Suppressor macrophage (primary cell): ENCODE results near the gene DNLZ.
"Not testable (repeated sequence)": the region's sequence is repeated elsewhere in the genome, so short reads cannot be mapped to it uniquely, and the experiment has no call there.

Experiments
- DNase-seq, 4 experiments: peaks; one replicate each; pipeline ENCODE4 v3.0.0-alpha.2; 2020 to 2022

DNLZ gene

DNA sequence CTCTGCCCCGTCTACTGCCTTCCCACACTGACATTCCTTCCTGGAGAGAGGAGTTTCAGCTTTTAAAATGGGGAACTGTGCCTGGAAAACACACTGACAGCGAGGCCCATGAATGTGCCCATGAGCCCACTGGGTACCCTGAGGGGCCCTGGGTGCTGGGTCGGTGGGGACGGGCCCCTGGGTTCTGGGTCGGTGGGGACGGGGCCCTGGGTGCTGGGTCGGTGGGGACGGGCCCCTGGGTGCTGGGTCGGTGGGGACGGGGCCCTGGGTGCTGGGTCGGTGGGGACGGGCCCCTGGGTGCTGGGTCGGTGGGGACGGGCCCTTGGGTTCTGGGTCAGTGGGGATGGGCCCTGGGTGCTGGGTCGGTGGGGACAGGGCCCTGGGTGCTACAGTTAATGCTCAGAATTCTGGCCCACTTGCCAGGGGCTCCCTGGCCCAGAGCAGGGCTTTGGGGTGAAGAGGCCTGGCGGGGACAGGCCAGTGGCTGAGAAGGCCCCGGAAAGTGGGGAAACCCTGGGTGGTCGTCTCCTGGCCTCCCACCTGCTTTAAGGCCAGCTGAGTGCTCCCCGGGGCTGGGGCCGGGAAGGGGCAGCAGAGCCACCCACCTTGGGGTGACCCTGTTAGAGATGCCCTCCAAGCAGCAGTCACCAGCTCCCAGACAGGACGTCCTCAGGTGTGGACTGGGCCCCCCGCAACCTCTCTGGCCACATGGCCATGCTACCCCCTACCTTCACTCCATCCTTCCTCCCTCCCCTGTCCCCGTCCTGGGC lies 33.7 kb downstream of the DNLZ start:
- DNase-seq, result no peak

DNA sequence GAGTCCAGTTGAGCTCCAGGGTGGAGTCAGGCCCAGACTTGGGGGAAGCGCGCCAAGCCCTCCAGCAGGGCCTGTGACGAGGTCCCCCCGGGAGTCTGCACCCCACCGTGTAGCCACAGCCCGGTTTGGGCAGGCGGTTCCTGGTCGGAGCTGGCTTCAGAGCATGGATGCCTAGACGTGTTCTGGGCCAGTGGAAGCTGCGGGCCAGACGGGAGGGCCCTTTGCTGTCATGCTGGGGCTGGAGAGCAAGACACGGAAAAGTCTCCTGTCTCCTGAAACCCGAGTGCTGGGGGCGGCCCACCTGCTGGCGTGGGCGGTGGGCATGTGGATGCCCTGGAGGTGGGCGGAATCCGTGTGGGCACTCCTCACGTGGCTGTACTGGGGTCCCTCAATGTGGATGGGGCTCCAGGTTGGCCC lies 34.3 kb downstream of the DNLZ start:
- DNase-seq, result no peak

DNA sequence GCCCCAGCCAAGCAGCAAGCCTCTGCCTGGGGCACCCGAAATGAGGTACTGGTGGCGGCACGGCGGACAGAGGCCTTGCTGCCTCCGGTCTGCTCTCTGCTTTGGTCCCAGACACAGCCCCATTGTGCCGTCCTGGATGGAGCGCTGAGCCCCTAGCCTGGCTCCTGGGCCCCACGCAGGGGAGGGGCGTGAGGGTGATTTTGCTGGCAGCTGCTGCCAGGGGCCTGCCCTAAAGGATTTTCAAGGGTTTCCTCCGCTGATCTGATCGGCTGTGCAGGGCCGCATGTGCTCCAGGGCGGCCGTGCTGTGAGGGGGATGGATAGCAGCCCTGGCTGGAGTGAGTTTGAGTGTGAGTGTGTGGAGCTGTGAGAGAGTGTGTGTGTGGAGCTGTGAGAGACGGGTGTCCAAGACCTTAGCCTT lies 34.9 kb downstream of the DNLZ start:
- DNase-seq, result peak in 2 of 4 experiments; percentile 15 to 36

DNA sequence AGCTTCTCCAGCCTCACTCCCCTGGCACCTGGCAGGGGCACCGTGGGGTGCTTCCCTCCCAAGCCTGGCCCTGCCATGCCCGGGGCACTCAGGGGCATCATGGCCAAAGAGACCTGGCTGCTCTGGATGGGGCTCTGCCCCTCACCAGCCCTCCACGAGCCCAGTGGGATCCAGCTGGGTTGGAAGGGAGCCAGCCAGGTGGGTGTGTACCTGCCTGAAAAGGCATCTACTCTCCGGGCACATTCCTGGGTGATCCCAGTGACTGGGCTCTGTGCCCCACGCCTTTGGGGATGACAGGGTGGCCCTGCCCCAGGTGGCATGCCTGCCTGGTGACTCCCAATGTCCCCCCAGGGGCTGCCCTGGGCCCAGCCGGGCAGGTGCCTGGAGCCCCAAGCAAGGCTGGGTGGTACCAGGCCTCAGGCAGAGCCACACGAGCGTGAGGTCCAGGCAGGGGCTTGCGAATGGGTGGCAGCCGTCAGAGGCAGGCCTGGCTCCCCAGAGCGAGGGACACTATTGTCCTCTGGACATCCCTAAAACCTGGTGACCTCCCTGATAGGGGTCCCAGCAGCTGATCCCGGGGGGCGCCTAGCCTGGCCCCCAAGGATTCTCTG lies 35.4 kb downstream of the DNLZ start:
- no peak for DNase-seq

DNA sequence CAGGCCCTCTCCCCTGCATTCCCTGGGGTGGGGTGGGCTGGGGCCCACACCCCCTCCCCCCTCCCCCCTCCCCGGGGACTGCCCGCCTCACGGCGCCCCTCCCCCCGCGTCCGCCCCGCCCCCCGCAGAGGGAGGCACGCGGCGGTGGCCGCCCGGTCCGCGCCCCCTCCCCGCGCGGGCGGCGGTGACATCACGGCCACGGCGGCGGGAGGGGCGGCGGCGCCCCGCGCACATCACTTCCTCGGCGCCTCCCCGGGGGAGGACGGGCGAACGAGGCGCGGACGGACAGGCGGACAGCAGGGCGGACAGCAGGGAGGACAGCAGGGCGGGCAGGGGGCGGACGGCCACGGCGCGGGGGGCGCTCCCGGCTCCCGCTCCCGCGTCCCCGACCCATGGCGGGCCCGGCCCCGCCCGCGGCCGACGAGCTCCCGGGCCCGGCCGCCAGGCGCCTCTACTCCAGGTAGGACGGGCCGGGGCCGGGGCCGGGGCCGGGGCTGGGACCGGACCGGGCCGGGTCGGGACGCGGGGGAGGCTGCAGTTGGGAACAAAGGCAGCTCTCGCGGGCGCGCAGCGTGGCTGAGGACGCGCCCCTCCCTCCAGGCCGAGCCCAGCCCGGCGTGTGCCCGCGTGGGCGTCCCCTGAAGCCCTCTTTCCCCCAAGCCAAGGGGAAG lies 36.1 kb downstream of the DNLZ start, which contains the start of gene GPSM1:
GPSM1 (plus strand) TSS at position 236 of the 671 bp plus-strand sequence; CDS start at position 393, 157 bp downstream.
- DNase-seq, result peak; percentile 52 to 79 (median 60)

DNA sequence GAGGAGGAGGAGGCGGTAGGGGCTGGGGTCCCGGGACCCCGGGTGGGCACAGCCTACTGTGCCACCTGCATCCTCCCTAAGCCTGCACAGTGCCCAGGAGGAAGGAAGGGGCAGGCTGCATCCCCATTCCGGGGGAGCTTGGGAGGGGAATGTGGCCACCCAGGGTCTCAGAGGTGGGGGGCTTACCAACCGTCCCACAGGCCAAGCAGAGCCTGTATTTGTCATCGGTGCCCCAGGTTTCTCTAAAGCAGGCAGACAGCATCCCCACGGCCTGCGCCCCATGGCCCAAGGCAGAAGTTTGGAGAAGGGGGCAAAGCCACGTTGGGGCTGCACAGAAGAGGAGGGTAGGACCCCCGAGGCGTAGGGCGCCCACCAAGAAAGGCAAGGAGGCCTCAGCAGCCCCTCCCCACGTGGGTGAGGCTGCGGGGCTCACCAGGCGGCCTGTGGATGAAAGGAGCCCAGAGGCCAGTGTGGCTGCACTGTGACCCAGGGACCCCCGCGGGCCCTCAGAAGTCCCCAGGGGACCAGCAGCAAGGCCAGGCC lies 36.7 kb downstream of the DNLZ start:
- DNase-seq, result no peak

DNA sequence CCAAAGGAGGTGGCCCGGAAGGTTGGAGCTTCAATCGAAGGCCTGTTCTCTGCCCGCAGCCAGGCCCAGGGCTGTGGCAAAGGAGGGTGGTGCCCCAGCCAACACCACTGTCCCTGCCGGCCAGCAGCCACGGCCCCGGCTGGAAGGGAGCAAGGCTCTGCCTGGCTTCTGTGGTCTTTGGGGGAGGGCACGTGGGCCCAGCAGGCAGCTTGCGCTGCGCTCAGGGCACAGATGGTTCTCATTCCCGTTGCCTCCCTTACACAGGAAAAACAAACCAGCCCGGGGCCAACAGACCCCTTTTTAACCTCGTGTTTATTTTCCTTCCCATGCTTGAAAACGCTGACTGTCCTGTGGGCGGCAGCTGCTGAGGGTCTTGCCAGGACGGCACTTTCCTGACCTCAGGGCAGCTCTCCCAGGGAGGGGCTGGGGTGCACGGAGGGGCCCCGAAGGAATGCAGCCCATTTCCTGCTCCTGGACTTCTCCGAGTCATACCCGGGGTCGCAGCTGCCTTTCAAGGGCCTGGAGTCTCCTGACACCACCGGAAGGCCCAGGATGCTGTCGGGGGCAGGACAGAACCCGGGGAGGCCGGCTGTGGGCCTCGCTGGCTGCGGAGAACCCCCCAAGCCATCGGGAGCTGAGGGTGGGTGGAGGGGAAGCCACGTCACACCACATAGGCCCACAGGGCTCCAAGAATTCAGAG lies 37.3 kb downstream of the DNLZ start:
- no peak for DNase-seq

DNA sequence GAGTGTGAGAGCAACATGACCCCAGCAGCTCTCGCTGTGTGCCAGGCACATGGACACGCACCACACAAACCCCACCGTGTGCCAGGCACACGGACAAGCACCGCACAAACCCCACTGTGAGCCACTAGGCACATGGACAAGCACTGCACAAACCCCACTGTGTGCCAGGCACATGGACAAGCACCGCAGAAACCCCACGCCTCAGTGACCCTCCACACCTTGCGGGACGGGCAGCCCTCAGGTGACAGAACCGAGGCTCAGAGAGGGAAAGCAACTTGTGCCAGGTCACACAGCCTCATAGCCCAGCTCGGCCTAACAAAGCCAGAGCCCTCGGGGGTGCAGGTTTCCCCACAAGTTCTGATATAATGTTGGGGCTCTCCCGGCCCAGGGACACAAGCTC lies 38.2 kb downstream of the DNLZ start:
- no peak for DNase-seq

DNA sequence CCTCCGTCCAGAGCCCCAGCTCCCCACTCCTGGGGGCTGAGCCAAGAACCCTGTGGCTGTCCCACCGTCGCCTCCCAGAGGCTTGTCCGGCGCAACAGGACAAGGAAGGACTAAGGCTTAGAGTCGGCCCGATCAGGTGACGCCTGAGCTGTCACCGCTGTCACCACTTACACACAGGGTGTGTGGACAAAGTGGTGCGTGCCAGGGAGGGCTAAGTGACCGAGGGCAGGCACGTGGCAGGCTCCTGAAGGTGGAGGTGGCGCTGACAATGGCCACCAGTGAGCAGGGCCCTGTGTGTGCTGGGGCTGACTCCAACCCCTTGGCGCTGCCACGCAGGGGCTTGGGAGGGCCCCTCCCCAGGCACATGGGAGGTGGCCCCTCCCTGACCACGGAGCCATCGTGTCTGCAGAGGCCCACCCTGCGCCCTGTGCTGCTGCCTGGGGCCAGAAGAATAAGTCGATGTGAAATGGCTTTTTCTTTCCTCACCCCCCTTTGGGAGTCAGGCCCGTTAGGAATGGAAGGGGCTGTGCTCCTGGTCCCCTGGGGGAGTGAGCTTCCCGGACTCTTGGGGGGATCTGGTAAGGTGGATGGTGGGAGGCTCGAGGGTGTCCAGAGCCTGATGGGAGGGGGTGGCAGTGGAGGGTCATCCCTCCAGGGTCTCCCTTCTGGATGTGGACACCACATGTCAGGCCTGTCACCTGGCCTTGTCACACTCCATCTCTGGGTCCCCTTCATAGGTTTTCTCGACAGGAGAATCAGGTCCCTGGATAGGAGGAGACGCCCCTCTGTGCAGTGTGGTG lies 38.8 kb downstream of the DNLZ start:
- no peak for DNase-seq

DNA sequence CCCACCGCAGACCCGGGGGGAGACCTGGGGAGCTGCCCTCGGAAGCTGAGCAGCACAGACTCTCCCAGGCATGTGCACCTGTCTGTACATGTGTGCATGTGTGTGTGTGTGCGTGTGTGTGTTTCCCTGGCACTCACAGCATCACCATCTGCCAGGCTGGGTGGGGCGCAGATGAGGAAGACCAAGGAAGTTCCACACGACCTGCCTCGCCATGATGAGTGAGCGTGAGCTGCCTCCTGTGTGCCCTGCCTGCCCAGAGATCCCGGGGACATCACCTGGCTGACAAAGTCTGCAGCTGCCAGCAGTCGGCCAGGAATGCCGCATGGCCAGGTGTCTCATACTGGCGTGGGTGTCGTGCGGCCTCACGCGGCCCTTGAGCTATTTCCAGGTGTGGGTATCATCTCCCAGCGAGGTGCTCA lies 40.2 kb downstream of the DNLZ start:
- DNase-seq, result no peak

DNA sequence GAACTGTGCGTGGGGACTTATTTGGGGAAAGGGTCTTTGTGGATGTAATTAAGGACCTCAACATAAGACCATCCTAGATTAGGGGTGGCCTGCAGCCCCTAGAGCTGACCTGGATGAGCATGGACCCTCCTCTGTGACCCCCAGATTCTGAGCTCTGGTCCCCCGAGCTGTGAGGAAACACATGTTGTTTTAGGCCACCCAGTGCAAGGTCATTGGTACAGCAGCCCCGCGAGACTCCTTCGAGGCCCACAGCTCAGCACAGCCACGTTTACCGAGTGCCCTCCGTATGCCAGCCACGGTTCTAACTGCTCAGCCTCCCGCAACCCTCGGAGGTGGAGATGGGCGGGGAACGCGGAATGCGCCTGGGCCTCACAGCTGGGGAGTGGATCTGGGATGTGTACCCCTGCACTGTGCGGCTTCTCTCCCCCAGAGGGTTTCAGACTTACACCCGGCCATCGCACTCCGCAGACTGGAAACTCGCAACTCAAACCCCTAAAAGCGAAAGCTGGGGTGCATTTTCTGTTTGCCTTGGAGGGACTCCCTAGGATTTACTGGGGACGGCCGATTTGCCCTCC lies 40.7 kb downstream of the DNLZ start:
- DNase-seq, result no peak

DNA sequence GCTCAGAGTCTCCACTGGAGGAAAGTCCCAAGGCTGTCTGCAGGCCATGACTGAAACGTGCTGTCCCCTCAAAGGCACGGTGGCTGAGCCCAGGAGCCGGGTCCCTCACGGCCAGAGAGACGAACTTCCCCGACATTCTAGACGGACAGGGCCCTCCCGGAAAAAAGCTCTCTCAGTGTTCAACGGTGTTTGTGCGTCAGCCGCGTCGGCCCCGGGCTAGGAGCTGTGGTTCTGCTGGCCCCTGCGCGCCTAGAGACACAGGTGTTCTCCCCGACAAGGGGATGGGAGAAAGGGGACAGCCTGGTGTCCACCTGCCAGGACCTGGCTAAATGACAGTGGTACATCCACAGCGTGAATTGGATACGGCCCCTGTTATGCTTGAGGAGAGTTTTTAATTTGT lies 42.0 kb downstream of the DNLZ start:
- no peak for DNase-seq

DNA sequence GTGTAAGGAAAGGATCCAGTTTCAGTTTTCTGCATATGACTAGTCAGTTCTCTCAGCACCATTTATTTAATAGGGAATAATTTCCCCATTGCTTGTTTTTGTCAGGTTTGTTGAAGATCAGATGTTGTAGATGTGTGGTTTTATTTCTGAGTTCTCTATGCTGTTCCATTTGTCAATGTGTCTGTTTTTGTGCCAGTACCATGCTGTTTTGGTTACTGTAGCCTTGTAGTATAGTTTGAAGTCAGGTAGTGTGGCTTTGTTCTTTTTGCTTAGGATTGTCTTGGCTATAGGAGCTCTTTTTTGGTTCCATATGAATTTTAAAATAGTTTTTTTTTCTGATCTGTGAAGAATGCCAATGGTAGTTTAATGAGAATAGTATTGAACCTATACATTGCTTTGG lies 42.6 kb downstream of the DNLZ start:
- not testable (repeated sequence) for DNase-seq

DNA sequence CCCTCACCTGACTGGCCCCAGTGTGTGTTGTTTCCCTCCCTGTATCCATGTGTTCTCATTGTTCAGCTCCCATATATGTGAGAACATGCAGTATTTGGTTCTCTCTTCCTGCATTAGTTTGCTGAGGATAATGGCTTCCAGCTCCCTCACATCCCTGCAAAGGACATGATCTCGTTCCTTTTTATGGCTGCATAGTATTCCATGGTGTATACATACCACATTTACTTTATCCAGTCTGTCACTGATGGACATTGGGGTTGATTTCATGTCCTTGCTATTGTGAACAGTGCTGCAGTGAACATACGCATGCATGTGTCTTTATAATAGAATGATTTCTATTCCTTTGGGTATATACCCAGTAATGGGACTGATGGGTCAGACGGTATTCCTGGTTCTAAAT lies 43.6 kb downstream of the DNLZ start:
- DNase-seq, result not testable (repeated sequence)

DNA sequence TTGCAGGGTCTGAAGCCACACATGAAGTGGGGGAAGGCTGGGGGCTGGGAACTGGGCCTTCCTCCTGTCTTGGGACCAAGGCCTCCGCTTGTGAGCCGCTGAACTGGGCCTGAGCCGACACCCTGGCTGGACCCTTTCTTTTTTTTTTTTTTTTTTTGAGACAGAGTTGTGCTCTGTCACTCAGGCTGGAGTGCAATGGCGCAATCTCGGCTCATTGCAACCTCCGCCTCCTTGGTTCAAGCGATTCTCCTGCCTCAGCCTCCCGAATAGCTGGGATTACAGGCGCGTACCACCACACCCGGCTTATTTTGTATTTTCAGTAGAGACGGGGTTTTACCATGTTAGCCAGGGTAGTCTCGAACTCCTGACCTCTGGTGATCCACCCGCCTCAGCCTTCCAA lies 44.3 kb downstream of the DNLZ start:
- not testable (repeated sequence) for DNase-seq

DNA sequence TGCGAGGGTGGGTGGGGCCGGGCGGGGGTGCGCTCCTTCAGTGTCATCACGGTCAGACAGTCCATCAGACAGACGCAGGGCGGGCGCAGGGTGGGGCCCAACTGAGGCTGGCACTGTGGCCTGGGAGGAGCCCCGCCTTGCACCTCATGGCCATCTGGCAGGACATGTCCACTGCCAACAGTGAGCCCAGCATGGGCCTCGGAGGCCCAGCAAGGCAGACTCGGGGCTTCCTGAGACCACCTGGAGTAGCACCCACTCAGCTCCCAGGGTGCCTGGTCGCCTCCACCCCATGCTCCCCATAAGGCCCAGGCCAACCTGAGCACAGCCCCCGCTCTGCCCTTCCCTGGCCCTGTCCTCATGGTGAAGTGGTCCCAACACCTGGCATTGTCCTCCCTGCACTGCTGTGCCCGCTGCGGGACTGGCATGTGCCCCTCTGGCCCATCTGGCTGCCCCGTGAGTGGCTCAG lies 44.7 kb downstream of the DNLZ start:
- DNase-seq, result no peak

DNA sequence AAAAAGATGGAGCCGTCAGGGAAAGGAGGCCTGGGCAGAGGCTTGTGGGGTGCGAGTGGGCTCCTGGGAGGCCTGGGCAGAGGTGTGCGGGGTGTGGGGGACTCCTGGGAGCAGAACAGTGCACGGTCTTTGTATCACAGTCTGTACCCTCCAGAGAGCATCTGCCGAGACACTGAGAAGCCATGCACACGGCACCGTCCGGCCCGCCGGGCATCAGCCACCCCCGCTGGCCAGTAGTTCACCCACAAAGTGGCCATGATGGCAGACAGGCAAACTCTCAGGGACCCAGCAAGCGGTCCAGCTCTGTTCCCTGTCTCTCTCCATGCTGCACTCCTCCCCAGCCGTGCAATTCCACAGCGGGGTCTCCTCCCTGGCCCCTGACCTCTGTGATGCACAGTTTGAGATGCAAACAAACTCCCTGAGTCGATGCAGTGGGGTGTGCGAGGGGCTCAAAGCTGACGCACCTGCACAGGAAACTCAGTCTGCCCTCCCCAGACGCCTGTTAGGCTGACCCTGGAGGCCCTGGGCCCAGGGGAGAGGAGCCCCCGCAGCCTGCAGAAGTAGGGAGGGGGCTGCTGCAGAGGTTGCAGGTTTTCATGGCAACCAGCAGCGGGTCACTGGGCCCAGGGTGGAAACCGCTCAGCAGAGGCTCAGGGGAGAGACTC lies 45.3 kb downstream of the DNLZ start:
- no peak for DNase-seq

DNA sequence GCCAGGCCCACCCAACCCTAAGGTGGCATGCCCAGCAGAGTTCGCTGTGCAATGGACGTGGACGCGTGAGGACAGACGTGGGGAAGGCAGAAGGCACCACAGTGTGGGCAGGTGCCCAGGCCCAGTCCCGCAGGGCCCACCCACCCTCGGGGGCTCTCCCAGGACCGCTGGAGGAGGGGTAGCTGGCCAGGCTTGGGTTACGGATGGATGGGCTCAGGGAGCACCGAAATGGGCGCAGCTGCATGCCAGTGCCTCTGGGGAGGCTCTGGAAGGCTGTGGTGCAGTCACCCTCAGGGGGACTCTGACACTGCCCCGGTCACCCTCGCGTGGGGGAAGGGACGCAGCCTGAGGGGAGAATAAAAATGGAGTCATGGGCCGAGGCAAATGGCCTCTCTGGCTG lies 45.8 kb downstream of the DNLZ start:
- no peak for DNase-seq

DNA sequence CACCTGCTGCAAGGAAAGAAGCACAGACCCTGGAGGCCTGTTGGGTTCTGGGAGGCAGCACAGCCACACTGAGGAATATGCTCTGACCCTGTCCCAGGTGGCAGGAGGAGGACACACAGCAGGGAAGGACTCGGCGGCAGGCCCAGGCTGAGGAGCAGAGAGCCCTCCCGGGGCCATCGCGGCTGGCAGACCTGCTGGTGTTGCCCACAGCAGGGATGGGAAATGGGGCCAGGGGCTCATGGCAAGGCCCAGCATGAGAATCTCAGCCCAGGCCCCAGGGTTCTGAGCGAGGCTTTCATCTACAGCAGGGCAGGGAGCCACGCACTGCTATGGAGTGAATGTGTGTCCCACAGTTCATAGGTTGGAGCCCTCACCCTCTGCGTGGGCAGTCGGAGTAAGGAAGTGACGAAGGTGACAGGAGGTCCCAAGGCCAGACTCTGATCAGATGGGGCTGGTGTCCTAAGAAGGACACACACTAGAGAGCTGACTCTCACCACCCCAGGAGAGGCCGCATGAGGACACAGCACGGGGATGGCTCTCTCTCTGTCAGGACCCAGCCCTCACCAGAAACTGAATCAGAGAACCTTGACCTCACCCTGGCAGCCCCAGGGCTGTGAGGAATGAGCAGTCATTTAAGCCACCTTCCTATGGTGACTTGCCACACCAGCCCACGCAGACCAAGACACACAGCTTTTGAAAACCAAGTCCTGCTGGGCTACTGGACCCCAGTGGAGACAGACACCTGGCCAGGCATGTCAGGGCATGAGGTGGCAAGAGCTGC lies 46.5 kb downstream of the DNLZ start:
- DNase-seq, result no peak

DNA sequence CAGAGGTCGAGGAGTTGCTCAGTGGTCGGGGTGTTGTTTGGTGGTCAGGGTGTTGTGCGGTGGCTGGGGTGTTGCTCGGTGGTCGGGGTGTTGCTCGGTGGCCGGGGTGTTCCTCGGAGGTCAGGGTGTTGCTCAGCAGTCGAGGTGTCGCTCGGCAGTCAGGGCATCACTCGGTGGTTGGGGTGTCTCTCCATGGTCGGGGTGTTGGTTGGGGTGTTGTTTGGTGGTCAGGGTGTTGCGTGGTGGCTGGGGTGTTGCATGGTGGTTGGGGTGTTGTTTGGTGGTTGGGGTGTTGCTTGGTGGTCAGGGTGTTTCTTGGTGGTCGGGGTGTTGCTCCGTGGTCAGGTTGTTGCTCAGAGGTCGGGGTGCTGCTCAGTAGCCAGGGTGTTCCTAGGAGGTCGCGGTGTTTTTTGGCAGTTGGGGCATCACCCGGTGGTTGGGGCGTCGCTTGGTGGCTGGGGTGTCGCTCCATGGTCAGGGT lies 47.2 kb downstream of the DNLZ start:
- DNase-seq, result no peak
